GM18858 (cell line): ENCODE results near the gene ETS1.

Experiments
- ATAC-seq: cut with Tn5 transposase; IDR thresholded peaks from one replicate; pipeline ENCODE4 v1.9.1; 2021; ENCODE audit not compliant: unreplicated experiment

Gene ETS1

DNA sequence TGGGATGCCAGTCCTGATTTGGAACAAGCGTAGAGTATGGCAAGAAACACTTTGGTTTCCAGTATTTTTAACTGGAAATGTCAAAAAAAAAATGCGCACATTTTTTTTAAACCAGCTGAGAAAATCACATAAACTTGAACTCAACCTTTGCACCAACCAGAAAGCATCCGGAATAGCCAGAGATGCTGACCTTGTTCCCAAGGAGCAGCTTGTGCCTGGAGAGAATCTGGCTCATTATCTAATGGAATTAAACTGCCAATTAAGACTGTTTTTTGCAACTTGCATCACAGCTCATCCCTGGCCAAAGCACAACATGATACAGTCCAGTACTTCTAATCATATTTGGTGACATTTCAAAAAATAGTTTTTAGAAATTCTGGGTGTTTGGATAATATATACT, 8.4 kb upstream of the ETS1 start:
- ATAC-seq = no peak

GRCh38 chr11:128595221-128595620, 7.9 kb upstream of the ETS1 start:
- no peak for ATAC-seq

- no peak for ATAC-seq
Measured at GRCh38 chr11:128594226-128594625, 6.9 kb upstream of the ETS1 start.

GRCh38 chr11:128593281-128593680, 5.9 kb upstream of the ETS1 start:
- no peak for ATAC-seq

DNA sequence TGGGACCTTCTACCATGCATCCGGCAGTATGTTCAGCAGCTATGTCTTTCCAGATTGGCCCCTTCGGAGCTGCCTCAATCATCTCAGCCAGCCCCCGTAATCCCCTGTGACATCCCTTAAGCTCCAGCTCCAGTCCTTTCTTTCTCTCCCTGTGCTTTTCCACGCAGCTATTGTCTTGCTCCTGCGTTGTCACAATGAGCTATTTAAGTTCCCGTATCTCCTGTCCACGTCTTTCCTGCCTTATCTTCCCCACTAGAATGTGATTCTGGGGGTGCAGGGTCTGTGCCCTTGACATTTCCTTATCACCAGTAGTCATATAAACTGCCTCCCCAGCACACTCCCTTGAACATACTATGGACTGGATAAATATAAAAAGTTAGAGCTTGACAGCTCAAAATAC, 5.1 kb upstream of the ETS1 start:
- ATAC-seq = no peak

DNA sequence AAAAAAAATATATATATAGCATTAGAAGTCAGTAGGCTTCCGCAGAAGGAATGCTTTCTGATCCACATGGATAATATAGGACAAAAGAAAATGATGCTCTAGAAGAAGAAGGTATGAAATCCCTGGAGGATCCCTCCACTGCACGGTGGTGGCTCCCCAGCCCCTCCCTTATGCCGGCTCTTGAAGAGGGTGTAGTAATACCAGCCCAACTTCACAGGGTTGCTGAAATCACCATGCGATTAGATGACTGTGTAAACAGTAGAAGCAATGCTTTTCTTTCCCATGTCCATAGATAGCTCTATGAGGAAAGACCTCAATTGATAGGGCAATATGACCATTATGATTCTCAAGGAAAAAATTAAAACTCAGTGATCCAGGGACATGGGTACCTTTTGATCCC, 3.2 kb upstream of the ETS1 start:
- no peak for ATAC-seq

DNA sequence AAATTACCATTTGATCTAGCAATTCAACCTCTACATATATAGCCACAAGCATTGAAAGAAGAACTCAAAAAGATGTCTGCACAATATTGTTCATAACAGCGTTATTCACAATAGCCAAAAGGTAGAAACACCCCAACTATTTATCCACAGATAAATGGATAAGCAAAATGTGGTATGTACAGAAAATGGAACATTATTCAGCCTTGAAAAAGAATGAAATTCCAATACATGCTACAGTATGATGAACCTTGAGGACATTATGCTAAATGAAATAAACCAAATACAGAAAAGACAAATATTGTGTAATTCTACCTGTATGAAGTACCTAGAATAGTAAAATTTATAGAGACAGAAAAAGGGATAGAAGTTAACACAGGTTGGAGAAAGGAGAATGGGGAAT, 2.6 kb upstream of the ETS1 start:
- ATAC-seq = no peak

GRCh38 chr11:128588093-128588492, 735 bp upstream of the ETS1 start:
- no peak for ATAC-seq

DNA sequence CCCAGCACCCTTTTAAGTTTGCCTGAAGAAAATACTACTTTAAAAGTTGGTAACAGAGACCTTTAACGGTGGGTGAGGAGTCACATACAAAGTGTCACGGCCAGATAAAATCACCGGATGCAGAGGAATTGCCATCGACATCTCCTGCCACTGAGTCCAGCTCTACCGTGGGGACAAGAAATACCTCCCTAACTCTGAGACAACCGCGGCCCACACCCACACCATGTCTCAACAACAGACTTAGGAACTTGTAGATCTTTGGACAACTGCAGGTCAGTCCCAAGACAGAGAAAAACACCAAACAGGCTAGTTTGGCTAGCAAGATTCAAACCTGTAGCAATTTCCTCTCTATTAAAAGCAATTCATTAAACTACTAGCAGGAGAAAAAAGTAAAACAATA, 669 bp downstream of the ETS1 start:
- no peak for ATAC-seq

- no peak for ATAC-seq
Measured at GRCh38 chr11:128585498-128586238, 1.7 kb downstream of the ETS1 start.

DNA sequence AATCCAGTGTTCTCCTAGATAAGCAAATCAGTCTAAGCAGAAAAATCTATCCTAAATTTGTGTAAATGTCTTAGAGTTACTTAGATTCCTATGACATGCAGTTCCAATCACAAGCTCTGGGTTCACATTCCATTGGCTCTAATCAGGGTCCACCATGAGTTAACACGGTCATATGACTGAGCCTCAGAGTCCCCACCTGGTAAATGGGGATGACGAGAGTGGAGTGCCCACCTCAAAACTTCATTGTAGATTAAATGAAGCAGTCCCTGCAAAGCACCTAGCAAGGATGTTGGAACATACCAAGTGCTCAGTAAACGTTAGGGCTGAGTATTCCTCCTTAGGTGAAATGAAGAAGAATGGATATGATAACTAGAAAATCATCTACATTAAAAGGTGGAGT, 3.1 kb downstream of the ETS1 start:
- no peak for ATAC-seq

- no peak for ATAC-seq
Measured at GRCh38 chr11:128582496-128583366, 4.6 kb downstream of the ETS1 start.

DNA sequence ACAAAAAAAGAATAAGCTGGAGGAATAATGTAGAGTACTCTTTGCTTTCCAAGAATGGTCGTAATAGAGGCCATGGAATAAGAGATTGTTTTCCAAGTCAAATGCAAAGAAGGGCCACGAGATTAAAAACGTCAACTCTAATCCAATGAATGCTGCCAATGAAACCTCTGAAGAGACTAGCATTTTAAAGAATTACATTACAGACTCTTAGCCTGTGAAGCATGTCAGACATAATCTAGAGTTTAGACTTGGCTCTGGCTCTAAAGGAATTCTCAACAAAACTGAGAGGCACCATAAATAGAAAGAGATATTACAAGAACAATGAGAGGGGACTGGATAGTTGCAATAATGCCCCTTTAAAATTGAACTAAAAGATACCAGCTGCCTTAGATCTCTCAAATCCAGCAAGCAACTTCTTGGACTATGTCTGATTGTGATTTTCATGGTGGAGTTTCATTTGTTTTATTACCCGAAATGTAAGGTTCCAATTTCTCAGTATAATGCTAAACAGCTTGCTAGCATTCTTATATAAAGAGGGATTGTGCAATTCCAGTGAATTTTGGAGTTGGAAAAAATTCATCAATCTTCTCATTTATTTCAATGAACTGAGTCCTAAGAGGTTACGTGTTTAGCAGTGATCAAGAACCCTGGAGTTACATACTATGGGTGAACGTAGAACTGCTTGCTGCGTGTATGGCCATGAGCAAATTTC, 5.6 kb downstream of the ETS1 start:
- ATAC-seq = no peak

GRCh38 chr11:128580612-128581011, 6.7 kb downstream of the ETS1 start:
- ATAC-seq = no peak

- peak; percentile 93 for ATAC-seq
Measured at GRCh38 chr11:128579798-128580504, 7.4 kb downstream of the ETS1 start.

GRCh38 chr11:128576555-128576954, 10.8 kb downstream of the ETS1 start:
- no peak for ATAC-seq

DNA sequence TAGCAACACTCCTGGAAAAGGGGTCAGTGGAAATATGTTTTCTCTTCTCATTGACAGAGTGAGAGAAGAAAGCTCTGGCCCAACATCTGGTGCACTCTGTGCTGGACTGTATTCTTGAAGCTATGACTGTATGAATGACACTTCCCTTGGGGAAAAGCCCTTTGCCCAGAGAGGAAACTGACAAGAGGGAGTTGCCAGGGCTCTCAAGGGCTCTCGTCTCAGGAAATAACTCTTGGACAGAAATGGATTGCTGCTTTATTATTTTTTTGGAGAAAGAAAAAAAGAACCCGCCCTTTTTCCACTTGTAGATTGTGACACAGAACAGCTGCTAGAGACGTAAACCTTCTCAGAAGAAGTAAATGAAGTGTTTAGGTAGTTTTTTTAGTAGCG, 11.4 kb downstream of the ETS1 start:
- no peak for ATAC-seq

GRCh38 chr11:128575174-128575960, 12.0 kb downstream of the ETS1 start:
- no peak for ATAC-seq

DNA sequence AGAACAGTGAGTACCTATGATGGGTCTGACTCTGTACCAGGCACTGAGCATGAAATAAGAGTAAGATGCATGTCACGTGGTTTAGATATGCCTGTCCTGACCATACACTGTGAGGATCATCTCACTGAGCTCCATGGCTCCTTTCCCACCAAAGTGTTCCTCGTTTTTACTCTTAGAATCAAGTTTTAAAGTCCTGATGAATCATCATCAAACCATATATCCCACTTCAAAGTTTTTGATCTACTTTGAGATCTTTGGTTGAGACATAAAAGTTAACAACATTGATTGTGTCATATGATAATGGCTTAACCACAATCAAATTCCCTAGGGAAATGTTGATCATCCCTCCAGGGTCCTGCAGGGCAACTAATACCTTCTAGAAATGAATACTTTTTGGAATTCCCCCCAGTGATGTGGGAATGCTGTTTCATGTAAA, 12.8 kb downstream of the ETS1 start:
- ATAC-seq = no peak

GRCh38 chr11:128573638-128574037, 13.7 kb downstream of the ETS1 start:
- ATAC-seq = no peak
